CD4-positive, alpha-beta T cell (primary cell): ENCODE results near the gene PPP1R13B. TPM values are rescaled to one million over a fixed set of nuclear protein-coding genes. Genes with fewer than 3 reads are reported as not detected.

ENCODE experiments used
- ATAC-seq: fragments of 200-7000 bp; cut with Tn5 transposase; one replicate; pipeline ENCODE4 v1.10.0; 2022; ENCODE audit warnings: mild to moderate bottlenecking; ENCODE audit not compliant: poor library complexity
- CTCF ChIA-PET: fragments of 350-600 bp; sonication (Branson Sonifier 250); formaldehyde crosslinking; loops from one replicate; lab custom pipeline; 2021; ENCODE audit warnings: antibody characterized with exemption, inconsistent platforms; lab: Charles Lee
- POLR2A ChIA-PET: fragments of 350-600 bp; sonication (Branson Sonifier 250); formaldehyde crosslinking; loops from one replicate; lab custom pipeline; 2021; ENCODE audit warnings: antibody characterized with exemption, inconsistent platforms; lab: Charles Lee
- DNase-seq, 14 experiments: peaks; one replicate each; pipeline ENCODE4 v3.0.0-alpha.2; 2013 to 2020; ENCODE audit warnings: mixed read lengths in 2 of 14
- H3K27ac ChIP-seq, 2 donors: one replicate each; pipeline versions ENCODE4 v1.5.1 to v1.7.0; 2013; ENCODE audit warnings: low read length in 2 of 2, low read depth in 1 of 2, mild to moderate bottlenecking in 1 of 2
- H3K27me3 ChIP-seq, 2 experiments: 1 replicate in 1 of 2; 2 replicates in 1 of 2; pipeline versions ENCODE4 v1.6.1 to v1.7.0; 2013; ENCODE audit warnings: low read length in 2 of 2, control low read depth in 1 of 2, mild to moderate bottlenecking in 1 of 2, moderate library complexity in 1 of 2; ENCODE audit not compliant: insufficient read depth in 2 of 2, control insufficient read depth in 1 of 2
- H3K36me3 ChIP-seq: one replicate; pipeline ENCODE4 v1.6.1; 2013; ENCODE audit warnings: low read length, control low read depth; ENCODE audit not compliant: insufficient read depth
- H3K4me1 ChIP-seq: one replicate; pipeline ENCODE4 v1.6.1; 2013; ENCODE audit warnings: low read length, control low read depth; ENCODE audit not compliant: insufficient read depth
- H3K4me3 ChIP-seq: one replicate; pipeline ENCODE4 v1.5.1; 2013; ENCODE audit warnings: mild to moderate bottlenecking, low read length, moderate library complexity
- H3K9me3 ChIP-seq, 2 experiments: 1 replicate in 1 of 2; 2 replicates in 1 of 2; pipeline versions ENCODE4 v1.6.1 to v1.7.0; 2013; ENCODE audit warnings: low read length in 2 of 2, mild to moderate bottlenecking in 2 of 2, control low read depth in 1 of 2, moderate library complexity in 1 of 2; ENCODE audit not compliant: control insufficient read depth in 1 of 2, insufficient read depth in 1 of 2
- H3K27ac Mint-ChIP-seq: one replicate; pipeline ENCODE4 v1.8.0; 2020; ENCODE audit warnings: mixed read lengths
- H3K27me3 Mint-ChIP-seq: one replicate; pipeline ENCODE4 v1.8.0; 2021; ENCODE audit warnings: mixed read lengths
- H3K36me3 Mint-ChIP-seq: one replicate; pipeline ENCODE4 v1.8.0; 2021; ENCODE audit warnings: low read depth, mixed read lengths
- H3K4me1 Mint-ChIP-seq: one replicate; pipeline ENCODE4 v1.8.0; 2021; ENCODE audit warnings: low read depth, mixed read lengths
- H3K4me3 Mint-ChIP-seq: one replicate; pipeline ENCODE4 v1.8.0; 2020; ENCODE audit warnings: mild to moderate bottlenecking, mixed read lengths
- H3K9me3 Mint-ChIP-seq: one replicate; pipeline ENCODE4 v1.8.0; 2020; ENCODE audit warnings: mixed read lengths
- intact Hi-C, 2 experiments: fragments of 100-400 bp; cut with DNase I in 1 of 2; cut with micrococcal nuclease in 1 of 2; formaldehyde crosslinking; loops; one replicate each; pipeline versions ENCODE4 v1.15.1 to v1.9.0; 2023 to 2025; cut with DNase I, micrococcal nuclease
- total RNA-seq, 174 experiments: library from RNA in 2 of 174; stranded (reverse) in 2 of 174; gene quantifications; one replicate each; pipeline ENCODE4 v1.2.3 and lab custom pipeline; 2021 to 2026
- TF ChIP-seq, protein P1 (sequence below): fragments of 200-600 bp; IDR thresholded peaks from one replicate; pipeline ENCODE4 v1.8.0; 2022; ENCODE audit warnings: antibody characterized with exemption, mild to moderate bottlenecking

The PPP1R13B gene
- total RNA-seq, 2 experiments from 2014 or later = 14.3 to 14.4 TPM

DNA sequence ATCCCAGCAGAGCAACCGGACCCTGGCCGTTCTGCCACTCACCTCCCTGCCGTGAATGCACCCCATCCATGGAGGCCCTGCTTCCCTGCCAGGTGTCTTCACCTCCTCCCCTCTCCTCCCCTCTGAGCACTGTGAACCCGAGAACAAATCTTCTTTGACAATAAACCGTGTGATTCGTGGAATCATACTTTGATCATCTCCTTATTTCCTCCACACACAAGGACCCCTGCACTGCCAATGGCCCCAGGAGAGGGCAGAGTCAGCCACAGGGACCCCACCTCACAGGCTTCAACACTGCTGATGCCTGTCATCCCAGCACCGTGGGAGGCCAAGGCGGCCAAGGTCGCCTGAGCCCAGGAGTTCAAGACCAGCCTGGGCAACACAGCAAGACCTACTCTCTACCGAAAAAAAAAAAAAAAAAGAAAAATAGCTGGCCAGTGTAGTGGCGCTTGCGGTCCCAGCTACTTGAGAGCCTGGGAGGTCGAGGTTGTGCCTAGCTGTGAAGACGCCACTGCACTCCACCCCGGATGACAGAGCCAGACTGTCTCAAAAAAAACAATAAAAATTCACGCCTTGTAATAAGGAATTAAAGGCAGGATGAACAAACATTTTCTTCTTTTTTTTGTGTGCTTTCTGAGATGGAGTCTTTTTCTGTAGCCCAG, 133.2 kb downstream of the PPP1R13B start:
- intact Hi-C loops = loop anchor here in 1 of 2 experiments (2.0 to 10.0 kb wide), 3 partner anchors 85 to 1041 kb away; partner anchors contain the start of genes KLC1 and SIVA1
- peaks cover 31% of the 10 kb centered on the region for H3K4me1 ChIP-seq
- Mint-ChIP-seq H3K9me3 (no peaks in the 10 kb centered on the region), H3K4me3 (peak overlapping the region; percentile 70), H3K27me3 (no peaks in the 10 kb centered on the region), H3K36me3 (peaks cover 5% of the 10 kb centered on the region), H3K27ac (no peak overlapping the region), H3K4me1 (peaks cover 33% of the 10 kb centered on the region)
- DNase-seq = no peak
- H3K4me3 ChIP-seq = peak overlapping the region; percentile 51
- no peak overlapping the region for H3K27ac ChIP-seq
- no peaks in the 10 kb centered on the region for H3K36me3 ChIP-seq
- ATAC-seq = no peak
- POLR2A ChIA-PET = no interaction called here
- H3K27me3 ChIP-seq = no peaks in the 10 kb centered on the region
- H3K9me3 ChIP-seq = no peaks in the 10 kb centered on the region
- TF ChIP-seq, protein P1, sequence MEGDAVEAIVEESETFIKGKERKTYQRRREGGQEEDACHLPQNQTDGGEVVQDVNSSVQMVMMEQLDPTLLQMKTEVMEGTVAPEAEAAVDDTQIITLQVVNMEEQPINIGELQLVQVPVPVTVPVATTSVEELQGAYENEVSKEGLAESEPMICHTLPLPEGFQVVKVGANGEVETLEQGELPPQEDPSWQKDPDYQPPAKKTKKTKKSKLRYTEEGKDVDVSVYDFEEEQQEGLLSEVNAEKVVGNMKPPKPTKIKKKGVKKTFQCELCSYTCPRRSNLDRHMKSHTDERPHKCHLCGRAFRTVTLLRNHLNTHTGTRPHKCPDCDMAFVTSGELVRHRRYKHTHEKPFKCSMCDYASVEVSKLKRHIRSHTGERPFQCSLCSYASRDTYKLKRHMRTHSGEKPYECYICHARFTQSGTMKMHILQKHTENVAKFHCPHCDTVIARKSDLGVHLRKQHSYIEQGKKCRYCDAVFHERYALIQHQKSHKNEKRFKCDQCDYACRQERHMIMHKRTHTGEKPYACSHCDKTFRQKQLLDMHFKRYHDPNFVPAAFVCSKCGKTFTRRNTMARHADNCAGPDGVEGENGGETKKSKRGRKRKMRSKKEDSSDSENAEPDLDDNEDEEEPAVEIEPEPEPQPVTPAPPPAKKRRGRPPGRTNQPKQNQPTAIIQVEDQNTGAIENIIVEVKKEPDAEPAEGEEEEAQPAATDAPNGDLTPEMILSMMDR = no peak
- CTCF ChIA-PET = no interaction called here

DNA sequence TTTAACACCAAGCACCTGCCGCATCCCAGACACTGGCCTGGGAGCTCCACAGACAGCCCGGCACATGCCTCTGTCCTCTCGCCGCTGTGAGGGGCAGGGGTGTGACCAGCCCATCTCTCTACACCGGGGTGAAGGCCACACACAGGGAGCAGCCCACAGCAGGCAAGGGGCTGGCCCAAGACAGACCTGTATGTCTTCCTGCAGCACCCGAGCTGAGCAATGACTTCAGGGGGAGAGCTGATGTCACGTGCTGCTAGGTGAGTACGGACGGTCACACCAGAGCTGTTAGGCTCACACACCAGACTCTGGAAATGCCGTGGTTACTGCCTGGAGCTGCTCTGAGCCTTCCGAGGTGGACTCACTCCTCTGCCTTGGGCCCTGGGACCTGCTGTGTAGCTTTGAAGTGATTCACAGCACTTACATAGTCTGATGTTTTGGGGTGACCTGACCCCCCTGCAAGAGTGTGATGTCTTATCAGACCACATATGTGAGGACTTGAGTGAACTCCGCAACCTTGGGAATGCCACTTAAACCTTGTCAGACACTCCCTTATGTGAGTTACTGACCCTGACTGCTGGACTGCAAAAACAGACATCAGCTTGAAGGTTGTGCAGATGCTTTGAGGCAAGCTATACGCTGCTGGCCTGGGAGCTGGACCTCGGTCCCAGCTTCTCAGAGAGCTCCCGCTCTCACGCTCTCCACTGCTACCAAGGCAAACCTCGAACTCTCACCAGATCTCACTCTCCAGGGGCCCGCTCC, 133.9 kb downstream of the PPP1R13B start:
- H3K27me3 Mint-ChIP-seq = no peaks in the 10 kb centered on the region
- ATAC-seq (no peak), DNase-seq (no peak)
- no peak overlapping the region for H3K27ac Mint-ChIP-seq
- H3K4me3 ChIP-seq = no peak overlapping the region
- peak overlapping the region; percentile 66 for H3K4me3 Mint-ChIP-seq
- H3K36me3 Mint-ChIP-seq = peaks cover 5% of the 10 kb centered on the region
- H3K36me3 ChIP-seq = no peaks in the 10 kb centered on the region
- no peak overlapping the region for H3K27ac ChIP-seq
- ChIA-PET POLR2A (interaction anchor here (0.6 kb wide), 1 partner anchor 63 kb away, joined by 3 read pairs; no protein-coding TSS in a partner anchor), CTCF (no interaction called here)
- TF ChIP-seq, protein P1 = no peak
- H3K4me1 ChIP-seq = peaks cover 31% of the 10 kb centered on the region
- no peaks in the 10 kb centered on the region for H3K27me3 ChIP-seq
- H3K9me3 ChIP-seq = no peaks in the 10 kb centered on the region
- intact Hi-C loops = loop anchor here in 1 of 2 experiments (2.0 to 10.0 kb wide), 3 partner anchors 85 to 1041 kb away; partner anchors contain the start of genes KLC1 and SIVA1
- H3K9me3 Mint-ChIP-seq = no peaks in the 10 kb centered on the region
- H3K4me1 Mint-ChIP-seq = peaks cover 28% of the 10 kb centered on the region

DNA sequence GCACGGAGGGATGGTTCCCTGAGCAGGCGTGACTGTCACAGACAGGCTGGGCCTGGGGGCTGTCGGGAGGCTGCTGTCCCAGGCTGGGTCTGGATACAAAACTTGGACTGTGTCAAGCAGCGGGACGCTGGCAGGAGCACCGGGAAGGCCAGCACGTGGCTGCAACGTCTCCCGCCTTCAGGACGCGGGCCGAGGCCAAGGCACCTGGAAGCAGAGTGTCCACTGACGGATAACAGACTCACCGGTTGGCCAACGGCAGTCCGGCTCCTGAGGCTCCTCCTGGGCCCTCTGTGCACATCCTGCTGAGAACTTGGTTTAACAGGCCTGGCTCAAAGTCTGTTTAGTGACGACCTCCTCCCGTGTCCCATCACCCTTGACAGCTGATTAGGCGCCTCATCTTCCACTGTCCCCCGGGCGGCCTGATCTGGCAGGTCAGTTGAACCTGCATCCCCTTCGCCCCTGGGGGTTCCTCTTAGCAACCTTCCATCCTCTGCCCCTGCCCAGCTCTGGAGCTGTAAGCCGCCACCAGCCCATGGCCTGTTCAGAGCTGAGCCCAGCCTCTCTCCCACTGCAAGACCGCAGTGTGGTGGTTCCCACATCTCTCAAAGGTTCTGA, 134.6 kb downstream of the PPP1R13B start:
- CTCF ChIA-PET = no interaction called here
- no peak overlapping the region for H3K27ac Mint-ChIP-seq

More for the DNA sequence above, 134.6 kb downstream of the PPP1R13B start:
- no peak overlapping the region for H3K27ac ChIP-seq
- H3K27me3 Mint-ChIP-seq = no peaks in the 10 kb centered on the region
- intact Hi-C loops = loop anchor here in 1 of 2 experiments (10.0 kb wide), 1 partner anchor 1042 kb away; the partner anchor contains the start of gene SIVA1
- peak overlapping the region; percentile 48 for H3K4me3 Mint-ChIP-seq
- no peaks in the 10 kb centered on the region for H3K36me3 ChIP-seq
- no peak overlapping the region for H3K4me3 ChIP-seq
- no peaks in the 10 kb centered on the region for H3K9me3 ChIP-seq
- TF ChIP-seq, protein P1 = no peak
- POLR2A ChIA-PET = interaction anchor here (0.6 kb wide), 1 partner anchor 62 kb away, joined by 3 read pairs; no protein-coding TSS in a partner anchor
- peaks cover 31% of the 10 kb centered on the region for H3K4me1 ChIP-seq
- no peaks in the 10 kb centered on the region for H3K9me3 Mint-ChIP-seq
- peaks cover 5% of the 10 kb centered on the region for H3K36me3 Mint-ChIP-seq
- H3K4me1 Mint-ChIP-seq = peaks cover 23% of the 10 kb centered on the region
- no peak for ATAC-seq
- no peak for DNase-seq
- no peaks in the 10 kb centered on the region for H3K27me3 ChIP-seq
